NT2/D1 (cell line): ENCODE measurements around the gene MYBPC1.

ENCODE experiments used
- SUZ12 ChIP-seq: IDR thresholded peaks from 2 replicates; pipeline ENCODE4 v1.6.1; 2011; ENCODE audit not compliant: insufficient read length, insufficient read depth; ENCODE audit errors: extremely low read depth
- YY1 ChIP-seq: IDR thresholded peaks from 2 replicates; pipeline ENCODE4 v1.6.1; 2011; ENCODE audit not compliant: insufficient read length, insufficient read depth

GRCh38 chr12:101664992-101665391 lies 70.2 kb downstream of the MYBPC1 start:
- TF ChIP-seq SUZ12 = no peak
- TF ChIP-seq YY1 = no peak
